Left ventricle myocardium superior (tissue), 1 donor: ENCODE measurements around the gene ZGPAT. TPM values are rescaled to one million over a fixed set of nuclear protein-coding genes. Genes with fewer than 3 reads are reported as not detected.
A peak's percentile ranks its signal among the peaks of the same experiment; 100 is the strongest.

Experiments used
- ATAC-seq: fragments of 200-7000 bp; cut with Tn5 transposase; one replicate; pipeline ENCODE4 v1.9.1; 2020; ENCODE audit warnings: mild to moderate bottlenecking, moderate library complexity
- DNase-seq: peaks from one replicate; pipeline ENCODE4 v3.0.0-alpha.2; 2020
- intact Hi-C: fragments of 100-400 bp; cut with micrococcal nuclease; formaldehyde crosslinking; loops from one replicate; pipeline ENCODE4 v1.11.0; 2022
- total RNA-seq: library from RNA; stranded (reverse); fragmentation: NEBNext Ultra II Directional; extraction: Animal tissue kit (Norgen Biotek cat#: 25700); gene quantifications from one replicate; pipeline ENCODE4 v1.2.1, GENCODE V29; 2021
- donor health status: DM: no; HTN: yes; CAD: no; lungs with severe emphysema.

Gene ZGPAT
- total RNA-seq, 1 donor from 2014 or later = 16.2 TPM

DNA sequence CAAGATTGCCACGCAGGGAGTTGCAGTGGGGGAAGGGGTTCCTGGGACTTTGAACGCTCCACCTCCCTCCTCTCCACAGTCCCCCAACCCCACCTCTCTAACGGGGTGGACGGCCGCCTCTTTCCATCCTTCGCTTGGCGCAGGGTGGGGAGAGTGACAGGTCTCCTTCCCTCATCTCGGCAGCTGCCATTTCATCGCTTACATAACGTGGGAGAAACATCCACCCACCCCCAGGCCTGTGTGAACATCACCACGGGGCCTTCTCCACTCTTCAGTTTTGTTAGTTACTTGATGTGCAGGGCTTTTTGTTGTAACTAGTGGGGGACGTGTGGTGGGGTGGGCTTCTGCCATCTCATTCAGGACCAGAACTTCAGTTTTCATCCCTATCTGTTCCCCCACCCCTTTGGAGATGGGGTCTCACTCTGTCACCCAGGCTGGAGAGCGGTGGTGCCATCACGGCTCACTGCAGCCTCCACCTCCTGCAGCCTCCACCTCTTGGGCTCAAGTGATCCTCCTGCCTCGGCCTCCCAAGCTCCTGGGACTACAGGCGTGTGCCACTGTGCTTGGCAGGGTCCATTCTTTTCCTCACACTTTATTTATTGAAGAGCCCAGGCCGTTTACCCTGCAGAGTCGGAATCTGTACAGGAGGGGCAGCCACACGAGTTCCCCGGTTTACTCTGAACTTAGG is 32.0 kb upstream of the ZGPAT start:
- intact Hi-C loops = no loop called here
- DNase-seq (no peak), ATAC-seq (no peak)

DNA sequence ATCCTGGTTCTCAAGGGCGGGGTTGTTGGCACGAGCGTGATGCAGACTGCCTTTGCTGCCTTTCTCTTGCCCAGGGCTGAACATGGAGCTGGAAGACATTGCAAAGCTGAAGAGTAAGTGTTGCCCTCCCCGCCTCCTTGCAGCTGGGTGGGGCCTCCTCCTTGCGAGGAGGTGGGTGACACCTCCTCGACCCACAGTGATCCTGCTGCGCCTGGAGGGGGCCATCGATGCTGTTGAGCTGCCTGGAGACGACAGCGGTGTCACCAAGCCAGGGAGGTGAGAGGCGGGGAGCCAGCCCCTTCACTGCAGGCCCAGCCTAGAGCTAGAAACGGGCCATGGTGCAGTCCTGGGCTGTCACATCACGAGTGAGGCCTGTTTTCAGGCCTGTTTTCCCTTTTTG is 29.8 kb upstream of the ZGPAT start:
- intact Hi-C loops = no loop called here
- ATAC-seq (no peak), DNase-seq (no peak)

DNA sequence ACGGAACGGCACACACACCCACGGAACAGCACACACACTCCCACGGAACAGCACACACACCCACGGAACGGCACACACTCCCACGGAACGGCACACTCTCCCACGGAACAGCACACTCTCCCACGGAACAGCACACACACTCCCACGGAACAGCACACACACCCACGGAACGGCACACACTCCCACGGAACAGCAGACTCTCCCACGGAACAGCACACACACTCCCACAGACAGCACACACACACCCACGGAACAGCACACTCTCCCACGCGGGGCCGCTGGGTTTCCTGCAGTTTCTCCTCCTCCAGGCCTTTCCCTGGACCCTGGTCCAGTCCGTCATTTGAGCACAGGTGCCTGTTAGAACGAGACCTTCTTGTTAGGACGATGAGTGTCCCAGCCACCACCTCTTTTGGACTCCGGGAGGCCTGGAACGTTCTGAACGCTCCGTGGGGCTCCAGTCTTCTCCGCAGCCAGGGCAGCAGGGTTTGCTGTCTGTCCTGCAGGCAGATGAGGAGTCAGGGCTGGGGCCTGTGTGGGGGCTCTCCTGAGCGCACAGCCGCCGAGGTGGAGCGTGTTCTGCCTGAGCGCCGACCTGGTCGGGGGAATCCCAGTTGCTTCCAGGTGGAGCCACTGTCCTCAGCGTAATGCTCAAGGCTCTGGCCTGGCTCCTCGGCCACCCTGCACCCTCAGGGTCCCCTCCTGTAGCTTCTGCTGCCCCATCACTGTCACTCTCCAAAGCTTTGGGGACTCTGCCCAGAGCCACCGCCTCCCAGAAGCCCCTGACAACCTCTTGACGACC is 29.0 kb upstream of the ZGPAT start:
- no peak for DNase-seq
- intact Hi-C loops = no loop called here
- ATAC-seq = no peak

DNA sequence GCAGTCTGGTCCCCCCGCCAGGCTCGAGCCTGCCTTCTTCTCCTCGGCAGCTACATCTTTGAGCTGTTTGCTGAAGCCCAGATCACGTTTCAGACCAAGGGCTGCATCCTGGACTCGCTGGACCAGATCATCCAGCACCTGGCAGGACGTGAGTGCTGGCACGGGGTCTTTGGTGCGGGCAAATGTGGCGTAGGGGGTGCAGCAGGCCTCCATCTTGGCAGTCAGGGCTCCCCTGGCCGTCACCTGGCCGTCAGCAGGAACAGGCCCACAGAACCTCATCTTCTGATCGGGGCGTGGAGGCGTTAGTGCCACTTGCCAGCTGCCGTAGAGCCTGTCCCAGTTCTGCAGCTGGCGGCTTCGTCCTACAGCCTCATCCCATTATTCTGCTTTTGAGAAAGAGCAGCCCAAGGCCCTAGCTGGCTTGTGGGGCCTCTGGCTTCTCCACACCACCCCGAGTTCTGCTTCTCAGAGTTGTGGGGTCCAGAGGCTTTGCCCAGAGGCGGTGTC is 28.0 kb upstream of the ZGPAT start:
- intact Hi-C loops = no loop called here
- ATAC-seq = no peak
- DNase-seq = no peak

DNA sequence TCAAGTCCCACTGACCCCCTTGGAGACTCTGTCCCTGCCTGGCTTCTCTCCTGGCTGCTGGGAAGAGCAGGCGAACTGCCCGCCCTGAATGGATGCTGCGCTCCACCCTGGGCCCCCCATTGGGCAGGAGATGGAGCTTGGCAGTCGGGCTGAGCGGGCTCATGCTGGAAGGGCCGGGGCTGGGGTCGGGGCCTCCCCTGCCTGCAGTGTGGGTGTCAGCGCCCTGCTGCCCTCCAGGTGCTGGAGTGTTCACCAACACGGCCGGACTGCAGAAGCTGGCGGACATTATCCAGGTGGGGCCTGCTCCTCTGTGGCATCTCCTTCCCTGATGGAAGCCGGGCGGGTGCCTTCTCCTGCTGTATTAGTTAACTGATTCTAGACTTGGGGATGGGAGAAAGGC is 27.4 kb upstream of the ZGPAT start:
- no peak for DNase-seq
- intact Hi-C loops = no loop called here
- ATAC-seq = no peak

DNA sequence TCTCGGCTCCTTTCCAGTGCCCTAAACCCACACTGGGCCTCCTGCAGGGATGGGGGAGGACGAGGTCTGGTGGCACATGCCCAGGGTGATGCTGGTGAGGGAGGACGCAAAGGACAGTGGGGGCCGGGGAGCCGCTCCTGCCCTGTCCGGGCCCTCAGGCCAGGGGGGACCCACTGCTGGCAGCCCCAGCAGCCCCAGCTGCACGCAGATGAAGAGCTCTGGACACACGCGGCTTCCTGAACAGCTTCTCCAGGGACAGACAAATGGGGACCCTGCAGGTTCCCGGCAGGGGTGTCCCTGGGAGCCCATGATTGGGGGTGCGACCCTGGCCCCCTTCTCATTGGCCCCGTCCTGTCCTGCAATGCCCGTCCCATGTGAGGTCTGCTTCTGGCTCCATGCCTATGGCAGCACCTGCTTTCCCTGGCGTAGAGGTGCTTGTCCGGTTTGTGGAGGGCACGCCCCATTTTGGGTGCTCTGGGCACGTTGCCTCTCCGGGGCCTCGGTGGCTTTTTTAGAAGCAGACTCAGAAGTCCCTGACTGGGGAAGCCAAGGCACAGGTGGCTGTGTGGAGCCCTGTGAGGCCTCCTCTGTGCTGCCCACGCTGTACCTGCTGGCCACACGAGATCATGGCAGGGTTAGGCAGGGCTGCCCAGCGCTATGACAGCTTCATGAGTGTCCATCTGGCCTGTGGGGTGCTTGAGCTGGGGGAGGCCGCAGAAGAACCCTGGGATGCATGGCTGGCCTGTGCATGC is 26.8 kb upstream of the ZGPAT start:
- DNase-seq = peak; percentile 29
- ATAC-seq = no peak
- intact Hi-C loops = no loop called here

DNA sequence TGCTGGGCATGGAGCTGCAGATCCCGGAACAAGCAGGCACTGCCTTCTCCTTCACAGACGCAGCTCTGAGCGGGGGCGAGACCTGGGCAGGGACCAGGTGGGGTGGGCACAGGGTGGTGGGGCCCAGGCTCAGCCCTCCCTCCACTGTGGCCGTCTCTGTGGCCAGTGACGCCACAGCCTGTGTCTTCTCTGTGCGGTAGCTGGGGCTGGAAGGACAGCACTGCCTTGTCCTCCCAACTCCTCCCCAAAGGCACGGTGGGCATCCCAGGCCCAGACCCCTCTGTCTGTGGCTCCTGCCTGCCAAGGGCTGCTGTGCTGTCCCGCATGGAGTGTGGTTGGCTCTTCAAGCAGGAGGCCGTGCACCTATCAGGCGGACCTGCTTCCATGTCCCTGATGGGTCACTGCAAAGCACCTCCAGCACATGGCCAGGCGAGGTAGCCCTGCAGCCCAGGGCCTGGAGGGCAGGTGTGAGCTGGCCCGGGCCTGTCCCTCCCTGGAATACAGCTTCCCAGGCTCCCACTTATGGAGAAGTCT is 26.2 kb upstream of the ZGPAT start:
- ATAC-seq (no peak), DNase-seq (peak; percentile 27)
- intact Hi-C loops = no loop called here

DNA sequence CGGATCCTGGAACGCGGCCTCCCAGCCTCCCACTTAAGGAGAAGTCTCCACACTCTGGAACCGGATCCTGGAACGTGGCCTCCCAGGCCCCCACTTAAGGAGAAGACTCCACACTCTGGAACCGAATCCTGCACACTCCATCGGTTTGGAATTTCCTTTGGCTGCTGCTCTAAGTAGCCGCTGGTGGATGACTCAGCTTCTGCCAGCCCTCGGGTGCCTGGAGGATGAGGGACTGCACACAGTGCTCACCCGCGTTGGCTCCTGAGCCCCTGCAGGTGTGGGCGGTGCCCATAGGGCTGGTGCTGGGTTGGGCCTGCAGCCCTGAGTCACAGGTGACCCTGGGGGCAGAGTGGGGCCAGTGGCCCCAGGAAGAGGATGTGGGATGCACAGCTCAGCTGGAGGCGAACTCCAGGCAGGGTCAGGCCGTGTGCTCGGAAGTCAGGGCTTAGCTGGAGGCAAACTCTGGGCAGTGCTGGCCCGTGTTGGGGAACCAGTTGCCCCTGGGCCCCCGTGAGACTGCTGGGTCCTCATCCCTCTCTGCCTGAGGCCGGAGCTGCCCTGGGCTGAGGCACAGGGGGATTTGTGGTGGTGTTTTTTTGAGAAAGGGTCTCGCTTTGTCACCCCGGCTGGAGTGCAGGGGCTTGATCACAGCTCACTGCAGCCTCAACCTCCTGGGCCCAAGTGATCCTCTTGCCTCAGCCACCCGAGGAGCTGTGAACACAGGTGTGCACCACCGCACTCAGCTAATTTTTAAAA is 25.3 kb upstream of the ZGPAT start:
- peak; percentile 78 for DNase-seq
- peak; percentile 71 for ATAC-seq
- intact Hi-C loops = no loop called here

DNA sequence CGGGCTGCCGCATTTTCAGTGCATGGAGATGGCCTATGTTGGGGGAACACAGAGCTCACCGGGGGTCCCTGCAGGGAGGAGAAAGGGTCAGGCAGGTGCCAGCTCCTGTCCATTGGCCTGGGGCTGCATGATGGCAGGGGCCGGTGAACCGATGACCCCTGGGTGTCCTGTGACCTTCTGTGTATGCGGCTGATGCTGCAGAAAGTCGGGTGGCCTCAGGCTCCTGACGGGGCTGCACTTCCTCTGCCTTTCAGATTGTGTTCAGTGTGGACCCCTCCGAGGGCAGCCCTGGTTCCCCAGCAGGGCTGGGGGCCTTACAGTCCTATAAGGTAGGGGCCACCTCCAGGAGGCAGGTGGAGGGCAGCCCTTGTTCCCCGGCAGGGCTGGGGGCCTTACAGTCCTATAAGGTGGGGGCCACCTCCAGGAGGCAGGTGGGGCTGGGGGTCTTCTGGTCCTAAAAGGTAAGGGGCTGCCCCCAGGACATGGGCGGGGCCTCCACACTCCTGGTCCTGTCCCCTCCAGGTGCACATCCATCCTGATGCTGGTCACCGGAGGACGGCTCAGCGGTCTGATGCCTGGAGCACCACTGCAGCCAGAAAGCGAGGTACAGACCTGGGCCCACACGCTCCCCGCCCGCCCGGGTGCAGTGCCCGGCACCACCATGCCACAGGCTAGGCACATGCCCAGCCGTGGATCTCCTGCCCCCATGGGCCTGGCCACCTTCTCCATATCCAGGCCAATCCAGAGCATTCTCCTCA is 22.4 kb upstream of the ZGPAT start:
- no peak for ATAC-seq
- intact Hi-C loops = no loop called here
- DNase-seq = peak; percentile 35

DNA sequence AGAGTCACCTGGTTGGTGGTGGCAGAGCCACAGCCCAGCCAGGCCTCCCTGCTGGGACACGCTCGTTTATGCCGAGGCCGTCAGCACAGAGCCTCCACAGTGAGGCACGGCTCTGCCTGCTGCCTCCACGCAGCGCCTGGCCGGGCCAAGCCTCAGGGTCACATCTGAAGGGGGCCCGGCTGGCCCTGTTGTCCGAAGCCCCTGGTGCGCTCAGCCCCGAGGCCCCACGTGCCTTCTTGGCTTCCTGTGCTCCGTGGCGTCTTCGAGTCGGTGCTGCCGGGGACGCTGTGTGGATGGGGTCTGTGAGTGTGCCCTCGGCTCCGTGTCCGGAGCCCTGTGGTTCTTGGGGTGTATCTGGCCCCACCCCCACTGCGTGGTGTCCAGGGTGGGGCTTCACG is 21.7 kb upstream of the ZGPAT start:
- no peak for DNase-seq
- intact Hi-C loops = no loop called here
- no peak for ATAC-seq

DNA sequence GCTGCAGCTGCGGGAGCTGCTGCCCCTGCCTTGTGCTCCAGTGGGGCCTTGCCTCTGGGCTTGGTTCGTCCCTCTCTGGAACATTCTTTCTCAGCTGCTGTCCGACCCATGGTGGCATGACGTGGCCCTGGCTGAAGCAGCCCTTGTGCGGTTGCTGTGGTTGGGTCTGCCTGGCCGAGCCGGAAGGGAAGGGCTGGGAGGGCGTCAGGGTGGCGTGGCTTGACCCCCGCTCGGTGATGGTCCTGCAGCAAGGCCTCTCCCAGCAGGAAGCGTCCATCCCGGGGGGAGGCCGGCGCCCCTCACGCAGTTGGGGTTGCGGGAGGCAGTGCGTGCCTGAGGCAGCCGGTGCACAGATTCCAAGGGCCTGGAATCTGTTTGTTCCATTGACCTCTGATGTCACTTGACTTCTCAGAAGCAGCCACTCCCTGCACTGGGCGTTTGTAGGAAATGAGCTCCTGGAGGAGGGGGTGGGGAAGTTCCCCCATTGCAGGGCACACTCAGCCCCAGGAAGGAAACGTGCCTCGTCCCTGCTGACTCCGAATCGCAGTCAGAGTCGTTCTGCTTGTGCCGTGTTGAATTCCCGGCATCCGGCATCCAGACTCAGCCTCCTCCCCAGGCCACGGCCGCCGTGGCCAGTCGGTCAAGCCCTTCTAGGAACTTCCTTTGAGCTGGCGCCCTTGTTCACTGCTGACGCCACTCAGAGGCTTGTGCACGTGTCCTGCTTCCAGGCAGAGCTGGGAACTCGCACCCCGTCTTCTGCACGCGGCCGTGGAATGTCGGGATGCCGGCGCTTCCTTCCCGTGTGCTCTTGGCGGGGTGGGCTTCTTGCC is 21.1 kb upstream of the ZGPAT start:
- DNase-seq (peak; percentile 81), ATAC-seq (peak; percentile 57)
- intact Hi-C loops = no loop called here

DNA sequence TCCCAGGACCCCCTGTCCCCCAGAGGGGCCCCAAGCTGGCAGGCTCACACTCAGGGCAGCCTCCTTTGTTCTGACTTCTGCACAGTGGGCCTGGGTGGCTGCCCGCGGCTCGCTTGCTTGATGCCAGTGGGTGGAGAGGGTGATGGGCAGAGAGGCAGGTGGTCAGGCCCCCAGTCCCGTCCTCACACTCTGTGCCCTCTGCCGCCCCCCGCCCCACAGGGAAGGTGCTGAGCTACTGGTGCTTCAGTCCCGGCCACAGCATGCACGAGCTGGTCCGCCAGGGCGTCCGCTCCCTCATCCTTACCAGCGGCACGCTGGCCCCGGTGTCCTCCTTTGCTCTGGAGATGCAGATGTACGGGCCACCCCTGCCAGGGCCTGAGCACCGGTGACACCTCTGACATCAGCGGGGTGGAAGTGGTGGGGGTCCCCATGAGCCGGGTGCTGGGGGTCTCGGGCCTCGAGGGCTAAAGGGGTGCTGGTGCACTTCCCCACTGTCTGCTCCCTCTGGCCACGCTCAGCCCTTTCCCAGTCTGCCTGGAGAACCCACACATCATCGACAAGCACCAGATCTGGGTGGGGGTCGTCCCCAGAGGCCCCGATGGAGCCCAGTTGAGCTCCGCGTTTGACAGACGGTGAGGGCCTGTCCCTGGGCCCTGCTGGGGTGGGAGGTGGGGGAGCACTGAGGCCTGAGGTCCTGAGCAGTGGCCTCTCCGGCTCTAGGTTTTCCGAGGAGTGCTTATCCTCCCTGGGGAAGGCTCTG is 20.2 kb upstream of the ZGPAT start:
- ATAC-seq = no peak

DNA sequence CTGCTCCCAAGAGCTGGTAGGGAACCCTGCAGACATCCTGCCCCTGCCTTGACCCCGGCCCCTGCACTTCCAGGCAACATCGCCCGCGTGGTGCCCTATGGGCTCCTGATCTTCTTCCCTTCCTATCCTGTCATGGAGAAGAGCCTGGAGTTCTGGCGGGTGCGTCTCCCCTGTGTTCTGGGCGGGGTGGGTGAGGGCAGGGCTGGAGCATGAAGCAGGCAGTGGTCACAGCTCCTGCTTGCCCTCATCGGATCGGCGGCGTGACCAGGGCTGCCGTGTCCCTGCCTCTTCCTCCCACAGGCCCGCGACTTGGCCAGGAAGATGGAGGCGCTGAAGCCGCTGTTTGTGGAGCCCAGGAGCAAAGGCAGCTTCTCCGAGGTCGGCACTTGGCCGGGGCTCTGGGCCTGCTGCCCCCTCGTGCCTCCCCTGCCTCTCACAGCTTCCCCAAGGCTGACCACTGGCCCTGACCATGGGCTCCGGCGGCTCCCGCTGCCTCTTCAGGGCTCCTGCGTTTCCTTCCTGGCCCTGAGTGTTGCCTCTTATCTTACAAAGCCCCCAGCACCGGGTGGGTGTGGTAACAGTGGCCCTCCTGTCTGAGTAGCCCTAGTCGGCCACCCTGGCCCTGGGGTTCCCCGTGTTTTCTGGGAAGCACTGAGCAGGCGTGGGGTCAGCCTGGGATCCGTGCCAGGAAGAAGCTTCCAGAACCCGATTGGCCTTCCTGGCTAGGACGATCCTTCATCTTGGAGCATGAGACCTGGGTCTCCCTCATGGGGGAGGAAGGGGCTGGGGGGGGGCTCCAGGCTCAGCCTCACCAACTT is 19.4 kb upstream of the ZGPAT start:
- intact Hi-C loops = no loop called here
- DNase-seq (peak; percentile 40), ATAC-seq (no peak)

More for the DNA sequence above, 20.2 kb upstream of the ZGPAT start:
- DNase-seq = no peak
- intact Hi-C loops = no loop called here

DNA sequence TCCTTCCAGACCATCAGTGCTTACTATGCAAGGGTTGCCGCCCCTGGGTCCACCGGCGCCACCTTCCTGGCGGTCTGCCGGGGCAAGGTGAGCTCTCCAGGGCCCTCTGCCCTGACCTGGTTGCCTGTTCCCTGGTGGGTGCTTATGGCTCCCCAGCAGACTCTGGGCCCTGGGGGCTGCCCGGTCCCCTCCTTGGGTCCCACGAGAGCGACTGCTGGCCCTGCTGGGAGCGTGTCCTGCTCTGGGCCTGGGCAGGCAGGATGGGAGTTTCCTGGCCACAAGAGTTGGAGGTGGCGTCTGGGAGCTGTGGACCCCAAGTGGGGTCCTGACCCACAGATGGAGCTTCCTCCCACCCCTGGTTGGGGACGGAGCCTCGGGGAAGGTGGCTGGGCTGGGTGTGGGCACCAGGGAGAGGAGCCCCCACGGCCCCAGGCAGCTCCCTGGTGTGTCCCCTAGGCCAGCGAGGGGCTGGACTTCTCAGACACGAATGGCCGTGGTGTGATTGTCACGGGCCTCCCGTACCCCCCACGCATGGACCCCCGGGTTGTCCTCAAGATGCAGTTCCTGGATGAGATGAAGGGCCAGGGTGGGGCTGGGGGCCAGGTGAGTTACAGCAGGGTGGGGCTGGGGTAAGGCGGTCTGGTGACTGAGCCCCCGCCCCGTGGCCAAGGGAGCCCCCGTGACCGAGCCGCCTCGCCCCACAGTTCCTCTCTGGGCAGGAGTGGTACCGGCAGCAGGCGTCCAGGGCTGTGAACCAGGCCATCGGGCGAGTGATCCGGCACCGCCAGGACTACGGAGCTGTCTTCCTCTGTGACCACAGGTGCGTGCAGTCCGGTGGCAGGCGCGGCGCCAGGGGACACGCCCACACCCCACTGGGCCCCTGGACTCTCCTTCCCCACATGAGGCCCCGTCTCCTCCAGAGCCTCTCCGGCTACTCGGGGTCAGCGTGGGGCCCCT is 18.5 kb upstream of the ZGPAT start:
- intact Hi-C loops = no loop called here
- DNase-seq = peak; percentile 38

More for the DNA sequence above, 18.5 kb upstream of the ZGPAT start:
- ATAC-seq = no peak
